SH-SY5Y (cell line): Measurements from ENCODE around the gene CSTA.

Experiments
- GATA2 ChIP-seq: IDR thresholded peaks from 2 replicates; pipeline ENCODE4 v1.6.1; 2011; ENCODE audit warnings: mild to moderate bottlenecking, low read depth, low read length
- GATA3 ChIP-seq: IDR thresholded peaks from 2 replicates; pipeline ENCODE4 v1.6.1; 2011; ENCODE audit warnings: low read depth, mild to moderate bottlenecking, low read length, moderate library complexity

DNA sequence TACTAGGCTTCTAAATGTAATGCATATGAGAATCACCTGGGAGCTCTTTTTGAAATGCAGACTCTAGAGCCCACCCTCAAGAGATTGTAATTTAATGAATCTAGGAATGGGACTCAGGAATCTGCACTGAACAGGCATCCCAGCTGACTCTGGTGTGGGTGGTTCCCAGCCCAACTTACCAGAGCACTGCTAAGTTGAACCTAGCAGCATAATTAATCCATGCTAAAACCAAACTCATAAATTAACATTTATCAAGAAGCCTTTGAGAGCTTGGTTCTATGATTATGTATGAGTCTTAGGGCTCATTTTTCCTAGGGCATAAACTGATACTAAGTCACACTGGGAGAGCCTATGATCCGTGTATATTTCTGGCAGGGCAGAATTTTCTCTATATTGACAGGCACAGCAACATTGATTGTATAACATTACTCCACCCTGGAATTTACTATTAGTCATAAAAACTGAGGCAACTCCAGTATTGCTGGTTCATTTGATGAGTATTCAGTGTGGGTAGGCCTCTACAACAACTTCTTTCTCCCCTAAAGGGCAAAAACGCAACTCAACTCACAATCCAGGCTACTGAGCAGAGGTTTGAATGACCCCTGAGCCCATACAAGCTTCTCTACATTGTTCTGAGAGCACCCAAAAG, 10.7 kb upstream of the CSTA start:
- TF ChIP-seq GATA3 (no peak), GATA2 (no peak)
